ENCODE results near the gene IQGAP2.

IQGAP2 gene

GRCh38 chr5:76757049-76757448 is 354.0 kb downstream of the IQGAP2 start:
- intact Hi-C loops (cut with DNase I), result no loop called here
- DNase-seq, result no peak

All from posterior cingulate gyrus (tissue), 11 donors.